MM.1S (cell line): ENCODE measurements around the gene FKBP2.

Experiments used
- CTCF ChIP-seq: fragments of 300-600 bp; sonication (generic); IDR thresholded peaks from 2 replicates; pipeline ENCODE4 v1.5.1; 2016; ENCODE audit warnings: antibody characterized with exemption, low read length, mixed read lengths
- EZH2 ChIP-seq: fragments of 300-600 bp; sonication (generic); optimal IDR thresholded peaks from 2 replicates; pipeline ENCODE3; 2017; ENCODE audit warnings: low read depth, mild to moderate bottlenecking, antibody characterized with exemption, low read length, mixed read lengths
- EZH2phosphoT487 ChIP-seq: fragments of 300-600 bp; sonication (generic); IDR thresholded peaks from 2 replicates; pipeline ENCODE4 v1.6.1; 2018; ENCODE audit warnings: antibody characterized with exemption, low read length

DNA sequence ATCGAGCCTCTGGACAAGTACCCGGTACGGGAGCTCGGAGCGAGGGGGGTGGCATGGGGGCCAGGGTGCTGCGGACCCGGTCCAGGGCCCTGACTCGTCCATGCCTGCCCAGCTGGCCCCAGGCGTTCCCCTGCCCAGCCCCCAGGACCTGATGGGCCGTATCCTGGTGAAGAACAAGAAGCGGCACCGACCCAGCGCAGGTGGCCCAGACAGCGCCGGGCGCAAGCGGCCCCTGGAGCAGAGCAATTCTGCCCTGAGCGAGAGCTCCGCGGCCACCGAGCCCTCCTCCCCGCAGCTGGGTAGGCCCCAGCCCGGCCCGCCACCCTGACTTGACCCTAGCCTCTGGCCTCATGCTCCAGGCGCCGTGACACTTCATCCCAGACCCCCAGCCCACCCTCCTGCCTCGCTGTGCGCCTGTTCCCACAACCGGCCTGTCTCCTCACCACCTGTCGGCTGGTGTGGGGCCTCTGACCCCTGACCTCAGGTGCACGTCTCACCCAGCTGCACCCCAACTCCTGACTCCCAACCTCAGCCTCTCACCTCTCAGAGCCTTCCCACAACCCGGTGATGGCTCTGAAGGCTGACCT is 18.1 kb downstream of the FKBP2 start:
- TF ChIP-seq CTCF (no peak), EZH2 (no peak), EZH2phosphoT487 (no peak)
